Ectodermal cell (in vitro differentiated cells): ENCODE measurements around the gene SIL1.

Experiments
- H3K27ac ChIP-seq: 2 replicates; pipeline ENCODE4 v1.7.0; 2013; ENCODE audit warnings: mild to moderate bottlenecking, low read depth, low read length; ENCODE audit not compliant: insufficient read depth, poor library complexity, severe bottlenecking
- H3K27me3 ChIP-seq: 2 replicates; pipeline ENCODE4 v1.7.0; 2013; ENCODE audit warnings: mild to moderate bottlenecking, low read length; ENCODE audit not compliant: insufficient read depth, control insufficient read depth, poor library complexity, severe bottlenecking
- H3K36me3 ChIP-seq: one replicate; pipeline ENCODE4 v1.7.0; 2013; ENCODE audit warnings: low read length; ENCODE audit not compliant: control insufficient read depth, insufficient read depth
- H3K4me1 ChIP-seq: one replicate; pipeline ENCODE4 v1.7.0; 2013; ENCODE audit warnings: low read length; ENCODE audit not compliant: control insufficient read depth, insufficient read depth
- H3K4me3 ChIP-seq: 2 replicates; pipeline ENCODE4 v1.7.0; 2013; ENCODE audit warnings: low read depth, low read length, control low read depth; ENCODE audit not compliant: insufficient read depth
- H3K9me3 ChIP-seq: 2 replicates; pipeline ENCODE4 v1.7.0; 2013; ENCODE audit warnings: mild to moderate bottlenecking, low read length, moderate library complexity; ENCODE audit not compliant: control insufficient read depth
- WGBS, 2 experiments: methylation state at CpG; one replicate each; pipeline ENCODE4 v1.1.7; 2013; ENCODE audit warnings: missing lambda C conversion rate in 2 of 2; 5-methylcytosine and 5-hydroxymethylcytosine counted together

The SIL1 gene

GRCh38 chr5:139094154-139095131 is 103.7 kb downstream of the SIL1 start:
- no peaks in the 10 kb centered on the region for H3K4me1 ChIP-seq
- no peak overlapping the region for H3K27ac ChIP-seq
- 83 to 100% methylated on average over 1 of the region's 1 CpG for WGBS, 2 experiments
- no peaks in the 10 kb centered on the region for H3K27me3 ChIP-seq
- no peaks in the 10 kb centered on the region for H3K9me3 ChIP-seq
- no peak overlapping the region for H3K4me3 ChIP-seq
- no peaks in the 10 kb centered on the region for H3K36me3 ChIP-seq

- H3K4me1 ChIP-seq = no peaks in the 10 kb centered on the region
- 79 to 80% methylated on average over 5 of the region's 5 CpGs for WGBS, 2 experiments
These were observed 105.3 kb downstream of the SIL1 start for GRCh38 chr5:139092741-139093343.

GRCh38 chr5:139091439-139092156 is 106.6 kb downstream of the SIL1 start:
- 81 to 86% methylated on average over 3 to 5 of the region's 5 CpGs for WGBS, 2 experiments
- no peak overlapping the region for H3K27ac ChIP-seq
- no peaks in the 10 kb centered on the region for H3K27me3 ChIP-seq
- H3K4me1 ChIP-seq = no peaks in the 10 kb centered on the region
- no peak overlapping the region for H3K4me3 ChIP-seq
- H3K9me3 ChIP-seq = no peaks in the 10 kb centered on the region
- H3K36me3 ChIP-seq = no peaks in the 10 kb centered on the region

More at GRCh38 chr5:139092741-139093343, 105.3 kb downstream of the SIL1 start:
- Histone ChIP-seq H3K4me3 (no peak overlapping the region), H3K27ac (no peak overlapping the region), H3K27me3 (no peaks in the 10 kb centered on the region), H3K36me3 (no peaks in the 10 kb centered on the region), H3K9me3 (no peaks in the 10 kb centered on the region)

- H3K27me3 ChIP-seq = no peaks in the 10 kb centered on the region
- no peaks in the 10 kb centered on the region for H3K9me3 ChIP-seq
- no peaks in the 10 kb centered on the region for H3K4me1 ChIP-seq
- H3K4me3 ChIP-seq = no peak overlapping the region
- H3K27ac ChIP-seq = no peak overlapping the region
- WGBS, 2 experiments = 92 to 95% methylated on average over 5 of the region's 5 CpGs
- no peaks in the 10 kb centered on the region for H3K36me3 ChIP-seq
These were observed 107.6 kb downstream of the SIL1 start for GRCh38 chr5:139090581-139090980.

GRCh38 chr5:139088024-139088423 is 110.1 kb downstream of the SIL1 start:
- Histone ChIP-seq H3K4me3 (no peak overlapping the region), H3K27me3 (no peaks in the 10 kb centered on the region), H3K4me1 (no peaks in the 10 kb centered on the region), H3K27ac (no peak overlapping the region), H3K36me3 (no peaks in the 10 kb centered on the region), H3K9me3 (no peaks in the 10 kb centered on the region)
- 74 to 90% methylated on average over 1 of the region's 1 CpG for WGBS, 2 experiments

GRCh38 chr5:139082813-139083498 is 115.2 kb downstream of the SIL1 start:
- Histone ChIP-seq H3K27me3 (no peaks in the 10 kb centered on the region), H3K4me1 (no peaks in the 10 kb centered on the region), H3K36me3 (no peaks in the 10 kb centered on the region), H3K27ac (no peak overlapping the region), H3K9me3 (no peaks in the 10 kb centered on the region), H3K4me3 (no peak overlapping the region)
- WGBS, 2 experiments = 90 to 97% methylated on average over 2 of the region's 2 CpGs

- Histone ChIP-seq H3K36me3 (no peaks in the 10 kb centered on the region), H3K4me1 (no peaks in the 10 kb centered on the region), H3K4me3 (no peak overlapping the region), H3K27me3 (no peaks in the 10 kb centered on the region), H3K9me3 (no peaks in the 10 kb centered on the region), H3K27ac (no peak overlapping the region)
- WGBS, 2 experiments = 86 to 93% methylated on average over 1 of the region's 2 CpGs
These were observed 118.1 kb downstream of the SIL1 start for GRCh38 chr5:139079991-139080610.

- Histone ChIP-seq H3K27ac (no peak overlapping the region), H3K9me3 (no peaks in the 10 kb centered on the region), H3K4me1 (no peaks in the 10 kb centered on the region), H3K27me3 (no peaks in the 10 kb centered on the region), H3K36me3 (no peaks in the 10 kb centered on the region), H3K4me3 (no peak overlapping the region)
- WGBS, 2 experiments = 92 to 100% methylated on average over 1 of the region's 1 CpG
These were observed 118.8 kb downstream of the SIL1 start for GRCh38 chr5:139079225-139079990.

GRCh38 chr5:139078345-139078744 is 119.8 kb downstream of the SIL1 start:
- no peaks in the 10 kb centered on the region for H3K4me1 ChIP-seq
- no peaks in the 10 kb centered on the region for H3K36me3 ChIP-seq
- no peak overlapping the region for H3K4me3 ChIP-seq
- 89 to 92% methylated on average over 4 of the region's 4 CpGs for WGBS, 2 experiments
- H3K27ac ChIP-seq = no peak overlapping the region
- no peaks in the 10 kb centered on the region for H3K9me3 ChIP-seq
- H3K27me3 ChIP-seq = no peaks in the 10 kb centered on the region
